Left cardiac atrium (tissue), 4 donors: ENCODE results near the gene ENOX1. TPM values are rescaled to one million over a fixed set of nuclear protein-coding genes. Genes with fewer than 3 reads are reported as not detected.

Experiments used
- ATAC-seq, 2 donors: fragments of 200-7000 bp; cut with Tn5 transposase; one replicate each; pipeline ENCODE4 v1.9.1; 2020; ENCODE audit warnings: mild to moderate bottlenecking in 2 of 2, moderate library complexity in 2 of 2
- DNase-seq: peaks from one replicate; pipeline ENCODE4 v3.0.0-alpha.2; 2020
- intact Hi-C, 2 donors: fragments of 100-400 bp; cut with DNase I; formaldehyde crosslinking; loops; one replicate each; pipeline versions ENCODE4 v1.14.1 to v1.15.1; 2022 to 2023
- total RNA-seq, 2 donors: library from RNA; stranded (reverse); fragmentation: NEBNext Ultra II Directional; extraction: Animal tissue kit (Norgen Biotek cat#: 25700); gene quantifications; one replicate each; pipeline ENCODE4 v1.2.1, GENCODE V29; 2021
- donor health status: DM: no; HTN: yes; CAD: no.
- donor health status: DM: no; HTN: yes; CAD: no; lungs with severe emphysema.
- donor health status: DM: yes; HTN: yes; CAD: no.
- donor health status: Dilated cardiomyopathy.

Gene ENOX1
- total RNA-seq, 2 donors from 2014 or later: 1.7 to 2.0 TPM

DNA sequence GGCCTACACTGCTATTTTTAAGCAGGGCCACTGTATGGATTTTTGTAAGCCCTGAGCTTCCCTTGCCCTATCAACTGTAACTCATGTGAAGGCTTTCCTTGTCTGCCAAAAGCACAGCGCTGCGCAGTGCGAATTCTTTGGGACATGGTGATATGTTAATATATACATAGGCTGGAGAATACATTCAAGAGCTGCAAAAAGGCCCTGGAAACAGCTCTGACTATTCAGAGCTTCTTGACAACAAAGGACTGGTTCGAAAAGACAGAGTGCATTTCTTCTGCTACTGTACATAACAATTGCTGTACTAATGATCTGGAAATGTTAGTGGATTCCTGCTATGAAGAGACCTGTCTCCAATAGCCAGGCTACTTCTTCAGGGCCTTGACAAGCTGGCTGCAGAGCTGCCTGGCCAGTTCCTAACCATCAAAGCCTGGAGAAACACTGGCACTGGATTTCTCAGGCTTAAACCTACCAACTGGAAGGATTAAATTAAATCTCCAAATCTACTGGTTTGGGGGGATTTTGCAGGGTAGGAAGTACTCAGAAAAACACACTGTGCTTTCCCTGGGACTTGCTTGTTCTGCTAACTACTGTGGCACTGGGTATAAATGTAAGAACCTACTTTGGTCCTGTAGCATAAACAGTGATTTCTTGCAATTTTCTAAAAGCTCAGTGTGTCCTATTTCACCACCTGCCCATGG, 516.5 kb downstream of the ENOX1 start:
- ATAC-seq (no peak), DNase-seq (no peak)
- intact Hi-C loops: no loop called here

DNA sequence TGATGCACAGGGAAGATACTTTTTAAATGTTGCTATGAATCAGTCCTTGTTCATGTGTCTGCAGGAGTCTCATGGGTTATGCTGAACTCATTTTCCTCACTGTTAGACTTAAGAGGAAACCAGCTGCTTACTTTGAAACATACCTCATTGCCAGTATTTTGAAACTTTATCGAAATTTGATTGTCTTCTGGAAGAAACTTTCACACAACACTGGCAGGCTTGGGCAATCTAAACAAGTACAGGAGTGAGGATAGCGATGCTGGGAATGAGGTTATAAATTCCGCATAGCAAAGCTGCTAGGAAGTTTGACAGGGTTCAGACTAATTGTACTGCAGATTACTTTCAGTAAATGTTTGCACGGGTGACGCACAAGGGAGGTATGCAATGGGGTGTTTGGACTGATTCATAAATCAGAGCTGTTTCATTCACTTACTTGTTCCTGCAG, 517.7 kb downstream of the ENOX1 start:
- peak; percentile 46 for DNase-seq
- intact Hi-C loops: no loop called here
- ATAC-seq: peak; percentile 69 to 97

DNA sequence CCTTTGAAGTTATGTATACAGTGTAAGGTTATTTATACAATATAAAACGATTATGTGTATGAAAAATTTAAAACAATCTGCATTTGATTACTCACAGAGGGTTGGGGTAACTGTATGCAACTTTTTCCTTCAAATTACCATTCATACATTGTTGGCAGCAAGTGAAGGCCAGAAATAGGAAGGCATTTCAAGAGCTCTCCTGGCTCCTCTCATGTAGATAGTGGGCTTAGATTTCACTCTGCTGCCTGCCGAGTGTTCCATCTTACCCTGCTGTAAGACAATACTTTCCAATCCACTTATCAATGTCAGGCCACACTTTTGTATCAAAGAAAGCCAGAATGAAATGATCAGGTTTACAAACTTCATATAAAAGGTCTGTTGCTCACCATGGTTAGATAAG, 518.1 kb downstream of the ENOX1 start:
- ATAC-seq: peak; percentile 59 to 78
- intact Hi-C loops: no loop called here
- DNase-seq: no peak

DNA sequence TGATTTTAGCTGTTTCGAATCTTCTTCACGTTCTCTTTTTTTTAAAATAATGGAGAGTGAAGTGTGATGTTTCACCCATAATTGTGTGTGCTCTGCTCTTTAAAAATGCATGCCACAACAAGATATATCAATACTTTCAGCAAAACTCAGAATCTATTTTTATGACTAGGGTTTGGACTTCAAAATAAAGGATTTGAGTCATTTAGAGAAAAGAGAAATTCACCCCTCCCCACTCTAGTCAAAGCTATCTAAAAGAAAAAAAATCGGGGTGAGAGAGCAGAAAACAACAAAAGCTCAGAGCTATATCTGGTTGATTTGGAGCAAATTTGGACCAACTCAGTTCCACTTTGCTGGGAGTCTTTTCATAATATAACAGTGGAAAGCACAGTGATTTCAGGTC, 518.9 kb downstream of the ENOX1 start:
- DNase-seq (no peak), ATAC-seq (no peak)
- intact Hi-C loops: no loop called here

DNA sequence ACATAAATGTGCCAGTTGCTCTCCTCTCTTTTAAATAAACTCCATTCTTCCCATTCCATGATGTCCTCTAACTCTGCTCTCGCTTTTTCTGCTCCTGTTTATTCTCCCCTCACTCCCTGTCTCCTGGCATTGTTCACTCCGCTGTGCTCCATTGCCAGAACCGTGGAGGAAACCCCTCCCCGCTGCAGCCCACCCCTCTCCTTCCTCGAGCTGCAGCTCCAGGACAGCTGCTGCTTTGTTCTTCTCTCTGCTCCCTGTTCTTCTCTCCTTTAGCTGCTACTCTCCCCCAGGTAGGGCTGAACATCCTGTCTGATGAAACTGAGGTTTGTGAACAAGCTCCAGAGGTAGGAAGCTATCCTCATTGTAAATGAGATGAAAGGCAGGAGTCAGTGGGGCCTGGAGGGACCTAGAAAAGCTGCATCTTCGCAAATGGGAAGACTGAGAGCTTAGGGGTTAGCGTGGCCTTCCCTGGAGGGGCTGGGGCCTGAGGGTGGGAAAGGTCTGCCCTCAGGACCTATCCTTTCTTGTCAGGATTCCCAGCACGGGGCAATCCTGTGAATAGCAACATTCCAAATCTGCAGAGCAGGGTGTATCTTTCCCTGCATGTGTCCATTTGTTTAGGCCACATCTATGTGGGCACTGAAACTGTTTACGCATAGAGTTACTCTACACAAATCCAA, 519.7 kb downstream of the ENOX1 start:
- DNase-seq (no peak), ATAC-seq (no peak)
- intact Hi-C loops: no loop called here

DNA sequence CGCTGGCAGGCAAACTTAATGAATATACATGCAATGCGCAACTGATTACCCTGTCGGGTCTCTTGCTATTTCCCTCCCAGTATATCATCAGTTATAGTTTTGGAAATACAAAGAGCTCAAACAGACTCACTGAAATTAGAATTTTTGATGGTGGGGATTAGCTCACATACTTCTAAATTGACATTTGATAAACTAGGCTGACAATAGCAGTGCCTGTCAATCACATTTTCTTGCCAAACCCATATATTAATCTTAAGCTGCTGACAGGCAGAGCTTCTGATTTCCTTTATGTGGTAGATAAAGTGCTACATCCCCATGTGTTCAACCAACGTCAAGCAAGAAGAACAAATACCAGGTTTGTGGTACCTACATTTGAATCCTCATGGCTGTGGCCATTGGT, 521.7 kb downstream of the ENOX1 start:
- DNase-seq (no peak), ATAC-seq (no peak)
- intact Hi-C loops: no loop called here

DNA sequence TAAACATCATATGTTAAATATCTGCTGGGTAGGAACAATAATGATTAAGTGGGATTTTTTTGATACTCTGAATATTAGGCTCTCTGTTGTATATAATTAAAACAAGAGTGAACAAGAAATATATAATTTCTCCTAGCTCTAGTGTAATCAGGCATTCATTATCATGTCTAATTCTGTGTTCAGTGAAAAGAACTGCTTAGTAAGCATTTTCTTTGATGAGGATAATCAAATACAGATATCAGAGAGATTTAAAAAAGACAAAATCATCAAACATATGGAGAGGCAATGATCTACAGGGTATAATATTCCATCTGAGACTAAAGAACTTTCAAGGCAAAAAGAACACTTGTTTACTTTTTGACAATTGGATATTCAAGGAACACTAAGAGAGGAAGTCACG, 522.3 kb downstream of the ENOX1 start:
- ATAC-seq (no peak), DNase-seq (no peak)
- intact Hi-C loops: no loop called here

DNA sequence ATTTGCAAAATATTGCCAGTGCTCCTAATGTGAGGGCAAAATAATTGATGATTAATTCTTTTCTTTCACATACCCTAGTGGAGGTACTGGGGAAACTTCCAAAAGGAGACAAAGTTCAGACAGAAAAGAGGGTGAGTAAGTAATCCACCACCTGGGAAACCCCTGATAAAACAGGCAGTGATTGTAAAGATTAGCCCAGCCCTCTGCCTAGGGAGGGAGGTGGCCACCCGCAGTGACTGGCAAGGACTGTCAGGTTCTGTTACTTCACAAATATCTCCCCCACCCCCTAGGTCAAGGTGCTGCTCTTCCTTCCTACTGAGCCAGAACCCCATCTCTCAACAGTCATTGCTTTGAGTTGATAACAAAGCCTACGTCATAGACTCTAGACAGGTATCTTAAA, 523.7 kb downstream of the ENOX1 start:
- DNase-seq (no peak), ATAC-seq (no peak)
- intact Hi-C loops: no loop called here

DNA sequence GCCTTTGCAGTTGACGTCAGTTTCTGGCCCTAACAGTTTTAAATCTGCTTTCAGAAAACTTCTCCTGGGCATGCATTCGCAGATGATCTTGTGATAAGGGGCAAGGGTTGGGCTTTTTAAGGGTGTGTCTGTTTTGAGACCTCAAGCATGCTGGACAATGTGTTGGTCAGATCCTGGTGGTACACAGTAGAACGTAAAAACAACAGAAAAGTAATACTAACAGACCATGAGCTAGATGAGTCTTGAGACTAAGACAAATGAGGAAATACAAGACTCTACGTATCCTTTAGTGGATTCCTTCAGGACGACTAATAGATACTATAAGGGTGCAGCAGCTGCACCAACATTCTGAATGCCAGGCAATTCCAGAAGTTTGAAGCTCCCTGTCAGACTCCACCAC, 525.8 kb downstream of the ENOX1 start:
- intact Hi-C loops: no loop called here
- no peak for DNase-seq

DNA sequence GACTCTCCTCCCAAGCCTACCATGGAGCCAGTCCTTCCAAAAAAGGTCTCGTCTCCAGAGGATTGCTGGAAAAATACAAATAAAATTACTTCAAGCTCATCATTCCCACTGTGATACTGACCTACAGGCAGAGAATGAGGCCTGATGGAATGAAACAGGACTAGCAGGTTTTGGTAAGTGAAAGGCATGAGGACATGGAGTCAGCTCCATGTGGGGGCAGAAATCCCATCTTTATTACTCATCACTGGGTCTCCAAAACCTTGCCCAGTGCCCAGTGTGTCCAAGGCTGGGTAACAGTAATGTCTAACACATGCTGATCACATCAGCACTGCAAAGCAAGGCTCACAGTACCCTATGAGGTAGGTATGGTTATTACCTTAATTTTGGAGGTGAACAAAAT, 528.0 kb downstream of the ENOX1 start:
- no peak for DNase-seq
- intact Hi-C loops: no loop called here
- no peak for ATAC-seq

More for the DNA sequence above, 525.8 kb downstream of the ENOX1 start:
- ATAC-seq: no peak

DNA sequence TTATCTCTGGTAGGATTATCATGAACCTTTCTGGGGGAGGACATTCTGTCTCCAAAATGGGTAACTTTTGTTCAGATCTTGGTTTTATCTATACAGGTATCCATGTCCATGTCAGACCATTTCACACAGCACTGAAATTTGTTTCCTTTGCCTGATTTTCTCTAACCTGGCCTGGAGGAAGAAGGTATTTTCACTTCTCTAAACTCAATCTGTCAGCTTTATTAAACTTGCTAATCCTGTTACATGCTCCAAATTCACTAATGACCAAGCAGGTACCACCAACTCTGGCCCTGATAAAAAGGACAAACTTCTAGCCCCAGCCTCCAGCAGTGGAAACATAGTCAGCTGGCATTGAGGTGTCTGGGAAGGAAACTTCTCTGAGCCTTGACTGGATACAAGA, 529.0 kb downstream of the ENOX1 start:
- ATAC-seq: no peak
- intact Hi-C loops: no loop called here
- DNase-seq: no peak

DNA sequence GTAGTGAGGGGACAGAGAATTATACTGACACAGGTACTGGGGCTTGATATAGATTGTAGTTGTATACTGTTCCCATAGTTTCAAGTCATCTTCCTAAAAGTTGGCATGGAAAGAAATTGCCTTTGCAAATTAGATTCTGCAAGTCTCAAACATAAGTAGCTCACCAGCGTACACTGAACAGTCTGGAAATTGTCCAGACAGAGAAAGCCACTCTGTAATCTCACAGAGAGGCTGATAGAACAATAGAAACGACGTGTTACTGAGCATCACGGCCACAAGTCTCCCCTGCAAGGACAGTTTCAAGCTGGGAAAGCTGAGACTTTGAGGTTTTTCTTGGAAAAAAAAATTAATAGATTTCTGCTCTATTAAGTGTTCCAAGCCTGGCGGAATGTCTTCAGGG, 534.8 kb downstream of the ENOX1 start:
- intact Hi-C loops: no loop called here
- ATAC-seq: no peak

DNA sequence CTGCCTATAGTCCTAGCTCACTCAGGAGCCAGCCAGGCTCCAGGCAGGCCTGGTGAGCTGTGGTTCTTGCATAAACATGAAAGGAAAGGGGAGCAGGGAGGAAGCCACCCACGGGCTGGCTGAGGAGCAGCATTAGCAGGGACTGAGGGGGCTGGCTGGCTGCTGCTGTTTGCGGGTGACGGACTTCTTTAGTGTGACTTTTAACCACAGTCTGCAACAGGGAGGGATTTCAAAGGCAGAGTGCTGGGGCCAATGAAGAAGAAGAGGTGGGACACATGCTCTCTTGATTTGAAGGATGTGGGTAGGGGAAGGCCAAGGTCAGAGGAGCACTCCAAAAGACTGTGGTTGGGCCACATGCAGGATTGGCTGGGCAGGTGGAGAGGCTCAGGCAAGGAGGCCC, 540.4 kb downstream of the ENOX1 start:
- intact Hi-C loops: no loop called here
- ATAC-seq: no peak

More for the DNA sequence above, 534.8 kb downstream of the ENOX1 start:
- no peak for DNase-seq

DNA sequence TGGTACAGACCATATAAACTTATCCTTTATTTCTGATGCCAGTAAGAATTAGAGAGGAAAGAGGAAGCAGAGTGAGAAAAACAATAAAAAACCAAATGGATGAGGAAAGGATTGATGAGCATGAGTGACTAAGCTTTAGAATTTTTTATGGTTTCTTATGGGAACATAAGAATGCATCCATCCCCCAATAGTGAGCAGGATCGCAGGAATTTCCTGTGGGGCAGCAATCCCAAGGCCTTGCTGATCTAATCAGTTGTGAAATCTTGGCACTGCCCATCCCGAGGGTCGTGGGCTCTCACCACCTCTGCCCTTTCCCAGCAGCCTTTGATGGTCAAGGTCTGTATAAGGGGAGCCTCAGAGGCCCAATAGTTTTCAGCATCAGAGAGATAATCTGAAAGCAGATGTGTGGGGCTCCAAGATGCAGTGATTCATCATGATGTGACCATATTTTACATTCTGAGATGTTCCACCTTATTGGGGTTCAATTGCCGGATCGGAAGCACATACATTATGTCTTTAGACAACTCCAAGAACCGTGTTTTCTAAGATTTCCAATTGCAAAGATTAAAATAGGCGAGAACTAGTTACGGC, 541.3 kb downstream of the ENOX1 start:
- intact Hi-C loops: no loop called here
- ATAC-seq: no peak

More for the DNA sequence above, 540.4 kb downstream of the ENOX1 start:
- no peak for DNase-seq

DNA sequence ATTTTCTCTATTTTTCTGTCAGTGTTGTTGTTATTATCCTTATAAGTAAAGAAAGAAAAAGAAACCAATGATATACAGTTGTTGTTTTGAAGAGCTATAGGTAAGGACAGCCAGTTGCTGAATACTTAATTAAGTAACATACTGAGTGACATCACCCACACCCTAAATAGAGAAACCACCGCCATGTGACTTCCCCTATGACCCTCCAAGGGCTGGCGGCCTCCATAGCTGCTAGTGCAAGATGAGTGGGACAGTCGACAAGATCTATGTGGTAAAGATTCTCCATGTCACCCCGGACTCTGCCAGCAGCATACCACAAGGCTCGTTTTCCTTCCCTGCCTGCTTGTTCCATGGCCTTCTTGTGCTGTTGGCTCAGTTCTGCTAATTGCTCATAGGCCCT, 542.3 kb downstream of the ENOX1 start:
- intact Hi-C loops: no loop called here
- DNase-seq: no peak
- ATAC-seq: no peak

More for the DNA sequence above, 541.3 kb downstream of the ENOX1 start:
- DNase-seq: no peak

DNA sequence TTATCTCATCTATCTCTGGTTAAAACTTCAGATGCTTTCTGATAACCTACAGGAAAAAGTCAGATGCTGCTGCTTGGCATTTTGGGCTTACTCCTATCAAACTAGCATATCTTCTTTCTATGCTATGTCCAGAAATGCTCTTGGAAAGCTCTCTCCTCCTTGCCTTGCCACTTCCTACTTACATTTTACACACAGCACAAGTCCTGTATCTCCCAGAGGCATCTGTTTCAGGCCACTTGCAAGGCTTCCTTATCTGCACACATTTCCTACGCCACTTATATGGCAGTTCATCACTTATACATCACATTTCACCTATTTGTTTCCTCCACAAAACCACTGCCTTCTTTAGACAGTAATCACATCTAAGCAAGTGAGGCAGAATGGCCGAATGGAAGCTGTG, 543.1 kb downstream of the ENOX1 start:
- no peak for DNase-seq
- intact Hi-C loops: no loop called here
- ATAC-seq: no peak

DNA sequence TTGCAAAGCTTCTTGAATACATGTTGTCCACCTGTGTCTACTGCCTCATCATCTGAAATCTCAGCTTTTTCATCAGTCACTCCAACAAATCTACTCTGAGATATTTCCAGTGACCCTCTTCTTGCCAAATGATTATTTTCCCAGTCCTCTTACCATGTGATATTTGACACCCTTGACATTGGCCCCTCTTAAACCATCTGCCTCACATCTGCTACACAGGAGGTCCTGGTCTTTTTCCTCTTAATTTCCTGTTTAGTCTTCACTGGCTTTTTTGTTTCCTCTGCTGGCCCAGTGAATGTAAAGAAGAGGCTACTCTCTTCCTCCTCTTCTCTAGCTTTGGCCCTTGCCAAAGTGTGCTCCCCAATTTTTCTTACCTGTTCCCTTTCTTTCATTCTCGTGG, 544.7 kb downstream of the ENOX1 start:
- no peak for ATAC-seq
- no peak for DNase-seq
- intact Hi-C loops: no loop called here

DNA sequence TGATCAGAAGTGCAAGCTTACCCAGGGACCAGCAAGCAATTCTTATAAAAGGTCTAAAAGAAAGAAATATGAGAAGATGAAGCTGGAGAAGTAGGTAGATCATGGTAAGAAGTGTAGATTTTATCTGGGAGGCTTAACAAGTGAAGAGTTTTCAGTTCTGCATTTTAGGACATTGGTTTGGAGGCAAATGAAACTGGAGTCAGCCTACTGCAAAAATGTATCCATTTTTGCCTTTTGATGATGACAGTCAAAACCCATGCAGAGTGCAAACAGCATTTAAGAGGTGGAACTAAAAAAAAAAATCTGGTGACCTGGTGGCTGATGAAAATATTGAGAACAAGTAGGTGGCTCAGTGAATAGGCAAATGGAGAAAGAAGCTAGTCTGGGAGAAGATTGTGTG, 546.5 kb downstream of the ENOX1 start:
- intact Hi-C loops: no loop called here
- no peak for DNase-seq
- no peak for ATAC-seq

DNA sequence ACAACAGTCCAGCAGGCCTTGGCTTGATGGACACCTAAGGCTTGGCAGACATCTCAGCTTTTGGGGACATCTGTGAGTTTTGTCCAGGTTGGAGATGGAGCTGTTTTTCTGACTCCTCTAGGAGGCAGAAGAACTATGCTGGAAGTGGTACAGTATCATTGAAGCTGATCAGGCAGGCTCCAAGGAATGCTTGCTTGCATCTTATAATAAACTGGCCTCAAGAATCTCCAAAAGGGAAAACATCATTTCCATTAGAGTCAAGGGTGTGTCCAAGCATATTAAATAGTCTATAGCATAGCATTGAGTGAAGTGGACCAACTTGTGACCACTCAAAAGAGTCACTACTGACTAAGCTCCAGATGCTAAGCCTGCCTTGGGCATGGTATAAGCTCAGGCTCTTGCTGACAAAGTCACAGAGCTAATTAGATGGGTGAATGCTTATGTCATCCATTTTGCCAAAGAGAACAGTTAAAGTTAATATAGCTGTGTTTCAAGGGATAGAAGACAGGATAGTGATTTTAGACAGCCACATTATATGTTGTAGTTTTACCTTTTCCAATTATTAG, 547.4 kb downstream of the ENOX1 start:
- ATAC-seq (no peak), DNase-seq (no peak)
- intact Hi-C loops: no loop called here

DNA sequence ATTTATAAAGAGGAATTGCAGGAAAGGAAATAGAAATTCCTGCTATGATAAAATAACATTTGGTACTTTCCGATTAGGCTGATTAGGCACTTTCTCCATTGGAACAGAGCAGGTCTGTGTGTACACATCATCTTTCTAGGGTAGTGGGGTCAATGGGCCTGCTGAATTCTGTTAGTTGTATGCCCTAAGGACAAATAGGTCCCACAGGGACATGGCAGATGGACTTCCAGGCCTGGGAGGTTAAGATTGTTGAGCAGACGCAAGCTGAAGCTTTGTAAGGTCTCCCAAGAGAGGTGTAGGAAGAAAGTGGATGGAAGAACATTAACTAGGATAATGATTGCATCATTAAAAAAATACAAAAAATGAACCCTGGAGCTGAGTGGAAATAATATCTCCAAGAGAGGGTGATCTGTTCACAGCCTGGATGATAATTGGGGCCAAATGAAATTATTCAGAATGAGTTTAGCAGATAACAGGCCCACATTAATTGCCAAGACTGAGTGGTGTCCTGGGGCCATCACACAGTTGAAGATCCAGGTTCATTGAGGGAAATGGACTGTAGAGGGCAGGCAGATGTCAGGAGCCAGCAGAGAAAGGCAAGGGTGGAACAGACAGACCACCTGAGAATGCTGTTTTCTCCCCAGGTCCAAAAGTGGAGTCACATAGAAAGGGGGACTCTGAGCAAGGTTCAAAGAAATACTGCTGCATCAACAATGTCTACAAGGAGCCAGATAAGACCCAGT, 548.3 kb downstream of the ENOX1 start:
- no peak for DNase-seq
- intact Hi-C loops: no loop called here
- ATAC-seq: no peak
